ENCODE results near the gene TBX4. TPM values are rescaled to one million over a fixed set of nuclear protein-coding genes. Genes with fewer than 3 reads are reported as not detected.

TBX4 gene
- total RNA-seq, 1 experiment from 2014 or later: not detected

- no peaks in the 10 kb centered on the region for H3K79me2 ChIP-seq (ENCODE audit: insufficient read depth, low read length)
- no peak overlapping the region for H2BK12ac ChIP-seq (ENCODE audit: insufficient read length, low read depth, low read length)
- no peak overlapping the region for H3K18ac ChIP-seq (ENCODE audit: insufficient read length, low read depth, low read length)
- no peak overlapping the region for H3K56ac ChIP-seq (ENCODE audit: insufficient read length, low read depth, low read length)
- no peaks in the 10 kb centered on the region for H3K79me1 ChIP-seq (ENCODE audit: insufficient read depth, low read depth, low read length, poor library complexity, severe bottlenecking)
- H2AFZ ChIP-seq (ENCODE audit: low read length): no peak overlapping the region
- no peaks in the 10 kb centered on the region for H3K27me3 ChIP-seq (ENCODE audit: insufficient read depth, low read length)
- no peak overlapping the region for H2BK5ac ChIP-seq (ENCODE audit: insufficient read length, low read length)
- H3T11ph ChIP-seq (ENCODE audit: low read length): no peak overlapping the region
- no peak overlapping the region for H4K91ac ChIP-seq (ENCODE audit: insufficient read length, low read depth, low read length)
- Mint-ChIP-seq H3K4me1 (peaks cover 10 to 20% of the 10 kb centered on the region in 2 experiments), H3K4me3 (no peak overlapping the region), H3K27ac (no peak overlapping the region; a peak in 1 of 7 replicates), H3K36me3 (ENCODE audit: insufficient read depth in 1 of 3, low read depth in 3 of 3) (no peaks in the 10 kb centered on the region), H3K9me3 (no peaks in the 10 kb centered on the region), H3K27me3 (ENCODE audit: low read depth) (peaks cover 7% of the 10 kb centered on the region; the same call in 1 of the 2 replicates)
- no CpG with 5 or more reads among the region's 3 CpGs for WGBS (ENCODE audit: extremely low coverage, insufficient read length, low lambda C conversion rate)
- H4K8ac ChIP-seq (replicated peaks; ENCODE audit: insufficient read length, low read depth, low read length): no peak overlapping the region
- H3K9ac ChIP-seq (ENCODE audit: extremely low read depth, insufficient read length, low read length): no peak overlapping the region
- H3K4me2 ChIP-seq (ENCODE audit: insufficient read depth, insufficient read length, low read length): no peak overlapping the region
- H3K23me2 ChIP-seq (ENCODE audit: insufficient read length, low read depth, low read length, poor library complexity, severe bottlenecking): no peaks in the 10 kb centered on the region
- H3K14ac ChIP-seq (ENCODE audit: insufficient read depth, low read length): no peak overlapping the region
- no peak overlapping the region for H4K5ac ChIP-seq (ENCODE audit: insufficient read length, low read depth, low read length)
- H3K23ac ChIP-seq (ENCODE audit: insufficient read length, low read depth, low read length): no peak overlapping the region
- no peak overlapping the region for H2BK15ac ChIP-seq (ENCODE audit: low read depth, low read length)
- no peak overlapping the region for H2BK120ac ChIP-seq (ENCODE audit: low read depth, low read length, poor library complexity, severe bottlenecking)
- H3K9me3 ChIP-seq (ENCODE audit: control insufficient read depth, low read depth, low read length): no peaks in the 10 kb centered on the region
- H3K27ac ChIP-seq (ENCODE audit: insufficient read length, low read depth, low read length): no peak overlapping the region
- no peak overlapping the region for H3K4ac ChIP-seq (ENCODE audit: low read depth, low read length)
- TF ChIP-seq CTCF (conservative IDR thresholded peaks at IDR 0.05): no peak
- DNase-seq: no peak
- no peak overlapping the region for H2AK5ac ChIP-seq (ENCODE audit: insufficient read length, low read length)
- no peaks in the 10 kb centered on the region for H4K20me1 ChIP-seq (ENCODE audit: control insufficient read depth, insufficient read depth, insufficient read length)
- H3K4me1 ChIP-seq (ENCODE audit: insufficient read depth, low read length): no peaks in the 10 kb centered on the region; the same call in 1 of the 2 replicates
- H2BK20ac ChIP-seq (ENCODE audit: low read depth, low read length, poor library complexity, severe bottlenecking): no peak overlapping the region
These were observed 39.8 kb downstream of the TBX4 start for GRCh38 chr17:61491981-61492380.

All from H9 (cell line).